Colonic mucosa (tissue), 4 donors: ENCODE data around the gene RPS6KB2. TPM values are rescaled to one million over a fixed set of nuclear protein-coding genes. Genes with fewer than 3 reads are reported as not detected.
A peak's percentile ranks its signal among the peaks of the same experiment; 100 is the strongest.

ENCODE experiments used
- DNase-seq: peaks from one replicate; pipeline ENCODE4 v3.0.0-alpha.2; 2020
- H3K27ac ChIP-seq: fragments of 200-600 bp; one replicate; pipeline ENCODE4 v1.8.0; 2021
- H3K27me3 ChIP-seq: fragments of 200-600 bp; one replicate; pipeline ENCODE4 v1.8.0; 2021
- H3K36me3 ChIP-seq: fragments of 200-600 bp; one replicate; pipeline ENCODE4 v1.8.0; 2021
- H3K4me1 ChIP-seq: fragments of 200-600 bp; one replicate; pipeline ENCODE4 v1.8.0; 2021; ENCODE audit warnings: mild to moderate bottlenecking
- H3K4me3 ChIP-seq: fragments of 200-600 bp; one replicate; pipeline ENCODE4 v1.8.0; 2021
- H3K9ac ChIP-seq, 2 donors: one replicate each; pipeline ENCODE4 v1.7.0; 2013; ENCODE audit warnings: control low read depth in 2 of 2, low read depth in 2 of 2, low read length in 2 of 2
- H3K9me3 ChIP-seq: fragments of 200-600 bp; one replicate; pipeline ENCODE4 v1.8.0; 2021
- intact Hi-C: fragments of 100-400 bp; cut with DNase I; formaldehyde crosslinking; loops from one replicate; pipeline ENCODE4 v1.14.1; 2022
- total RNA-seq, 2 donors: library from RNA; stranded (reverse); fragmentation: NEBNext Ultra II Directional in 1 of 2; extraction: Animal tissue kit (Norgen Biotek cat#: 25700) in 1 of 2; gene quantifications; one replicate each; pipeline ENCODE4 v1.2.1, GENCODE V29; 2021
- TF ChIP-seq, protein P1 (sequence below): fragments of 200-600 bp; IDR thresholded peaks from one replicate; pipeline ENCODE4 v1.8.0; 2022; ENCODE audit warnings: antibody characterized with exemption, mild to moderate bottlenecking
- donor health status: healthy.
- donor health status: DM: no; HTN: no; CAD: no.
- donor health status: DM: no; HTN: no; CAD: no.

RPS6KB2 gene
- total RNA-seq, 2 donors from 2014 or later, result 38.3 to 70.4 TPM

DNA sequence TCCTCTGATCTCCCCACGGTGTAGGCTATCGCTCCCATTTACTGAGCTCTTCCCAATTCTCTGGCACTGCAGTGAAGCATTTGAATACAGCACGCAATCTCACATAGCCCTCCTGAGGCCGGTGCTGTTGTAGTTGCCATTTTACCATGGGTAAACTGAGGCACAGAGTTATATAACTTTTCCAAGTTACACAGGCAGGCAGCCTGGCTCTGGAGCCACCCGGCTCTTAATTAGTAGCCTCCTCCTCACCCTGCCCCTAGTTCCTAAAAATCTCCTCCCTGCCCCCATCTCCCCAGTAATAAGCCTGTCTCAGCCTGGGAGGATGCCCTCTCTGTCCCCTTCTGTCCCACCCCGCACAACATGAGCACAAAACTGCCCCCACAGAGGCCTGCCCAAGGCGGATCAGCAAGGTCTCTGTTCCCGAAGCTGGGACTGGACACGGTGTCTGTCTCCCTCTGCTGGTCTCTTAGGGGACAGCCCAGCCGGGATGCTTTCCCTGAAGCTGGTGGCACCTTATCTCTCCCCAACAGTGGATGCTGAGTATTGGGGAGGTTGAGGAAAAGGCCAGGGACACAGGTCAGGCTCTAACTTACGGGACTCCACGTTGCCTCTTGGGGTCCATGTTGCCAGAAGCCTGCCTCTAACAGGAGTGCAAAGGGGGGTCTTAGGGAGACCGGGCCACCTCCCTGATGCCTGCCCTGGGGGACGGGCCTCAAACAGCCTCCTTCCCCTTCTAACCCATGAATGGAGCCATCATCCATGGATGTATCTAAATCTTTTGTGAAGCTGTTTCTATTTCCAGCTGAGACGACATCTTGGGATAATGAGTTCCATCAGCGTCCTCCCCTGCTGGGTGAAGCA is 45.8 kb upstream of the RPS6KB2 start:
- Histone ChIP-seq H3K9ac (peak overlapping the region in 1 of 2 donors; percentile 55), H3K27ac (no peak overlapping the region), H3K27me3 (no peaks in the 10 kb centered on the region), H3K4me1 (peaks cover 4% of the 10 kb centered on the region), H3K36me3 (no peaks in the 10 kb centered on the region), H3K4me3 (no peak overlapping the region), H3K9me3 (no peaks in the 10 kb centered on the region)
- intact Hi-C loops, result loop anchor here (5.0 kb wide), 2 partner anchors 35 to 115 kb away; partner anchors contain the start of gene GRK2
- peak; percentile 88 for DNase-seq
- TF ChIP-seq, protein P1, sequence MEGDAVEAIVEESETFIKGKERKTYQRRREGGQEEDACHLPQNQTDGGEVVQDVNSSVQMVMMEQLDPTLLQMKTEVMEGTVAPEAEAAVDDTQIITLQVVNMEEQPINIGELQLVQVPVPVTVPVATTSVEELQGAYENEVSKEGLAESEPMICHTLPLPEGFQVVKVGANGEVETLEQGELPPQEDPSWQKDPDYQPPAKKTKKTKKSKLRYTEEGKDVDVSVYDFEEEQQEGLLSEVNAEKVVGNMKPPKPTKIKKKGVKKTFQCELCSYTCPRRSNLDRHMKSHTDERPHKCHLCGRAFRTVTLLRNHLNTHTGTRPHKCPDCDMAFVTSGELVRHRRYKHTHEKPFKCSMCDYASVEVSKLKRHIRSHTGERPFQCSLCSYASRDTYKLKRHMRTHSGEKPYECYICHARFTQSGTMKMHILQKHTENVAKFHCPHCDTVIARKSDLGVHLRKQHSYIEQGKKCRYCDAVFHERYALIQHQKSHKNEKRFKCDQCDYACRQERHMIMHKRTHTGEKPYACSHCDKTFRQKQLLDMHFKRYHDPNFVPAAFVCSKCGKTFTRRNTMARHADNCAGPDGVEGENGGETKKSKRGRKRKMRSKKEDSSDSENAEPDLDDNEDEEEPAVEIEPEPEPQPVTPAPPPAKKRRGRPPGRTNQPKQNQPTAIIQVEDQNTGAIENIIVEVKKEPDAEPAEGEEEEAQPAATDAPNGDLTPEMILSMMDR, result peak; percentile 95

DNA sequence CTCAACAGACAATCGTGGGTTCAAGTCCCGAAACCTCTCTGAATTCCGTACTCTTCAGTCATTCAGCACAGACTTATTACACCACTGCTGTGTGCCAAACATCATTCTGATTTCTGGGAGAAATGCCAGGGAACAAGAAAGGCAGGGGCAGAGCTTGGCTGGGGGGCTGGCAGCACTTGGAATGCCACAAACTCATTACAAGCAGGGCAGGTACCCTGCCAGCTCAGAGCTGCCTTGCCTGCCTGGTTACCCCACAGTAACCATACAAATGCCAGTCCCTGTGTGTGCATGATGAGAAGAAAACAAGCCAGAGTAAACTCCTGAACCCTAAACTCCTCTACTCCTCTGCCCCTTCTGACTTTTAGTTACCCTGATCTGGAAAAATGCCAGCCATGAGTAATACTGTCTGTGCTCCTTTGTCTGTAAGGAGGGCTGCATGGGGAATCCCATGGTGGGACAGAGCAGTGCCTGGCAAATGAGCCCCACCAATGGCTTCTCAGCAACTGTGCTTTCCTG is 43.4 kb upstream of the RPS6KB2 start:
- Histone ChIP-seq H3K27me3 (no peaks in the 10 kb centered on the region), H3K9ac (peak overlapping the region in 1 of 2 donors; percentile 34), H3K4me3 (no peak overlapping the region), H3K36me3 (no peaks in the 10 kb centered on the region), H3K4me1 (no peaks in the 10 kb centered on the region), H3K27ac (no peak overlapping the region), H3K9me3 (no peaks in the 10 kb centered on the region)
- intact Hi-C loops, result loop anchor here (5.0 kb wide), 2 partner anchors 38 to 118 kb away; partner anchors contain the start of gene GRK2
- no peak for DNase-seq
- TF ChIP-seq, protein P1, result no peak

DNA sequence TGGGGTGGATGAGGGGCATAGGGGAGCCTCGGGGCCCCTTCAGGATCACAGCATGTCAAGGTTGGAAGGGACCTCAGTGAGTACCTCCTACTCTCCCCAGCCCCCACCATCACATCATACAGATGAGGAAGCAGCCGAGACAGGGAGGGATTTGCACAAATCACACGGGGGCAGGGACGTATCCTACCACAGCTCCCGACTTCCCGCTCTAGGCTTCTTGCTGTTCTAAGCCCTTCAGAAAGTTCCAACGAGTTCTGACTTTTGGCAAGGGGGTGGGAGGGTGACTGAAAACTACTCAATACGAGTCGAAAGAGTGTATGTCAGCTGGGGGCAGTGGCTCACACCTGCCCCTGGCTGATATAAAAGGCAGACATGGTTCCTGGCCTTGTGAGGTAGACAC is 41.2 kb upstream of the RPS6KB2 start:
- Histone ChIP-seq H3K27ac (no peak overlapping the region), H3K4me1 (no peaks in the 10 kb centered on the region), H3K27me3 (no peaks in the 10 kb centered on the region), H3K36me3 (no peaks in the 10 kb centered on the region), H3K4me3 (no peak overlapping the region), H3K9ac (peak overlapping the region in 1 of 2 donors; percentile 17), H3K9me3 (no peaks in the 10 kb centered on the region)
- TF ChIP-seq, protein P1, result no peak
- no peak for DNase-seq
- intact Hi-C loops, result no loop called here

DNA sequence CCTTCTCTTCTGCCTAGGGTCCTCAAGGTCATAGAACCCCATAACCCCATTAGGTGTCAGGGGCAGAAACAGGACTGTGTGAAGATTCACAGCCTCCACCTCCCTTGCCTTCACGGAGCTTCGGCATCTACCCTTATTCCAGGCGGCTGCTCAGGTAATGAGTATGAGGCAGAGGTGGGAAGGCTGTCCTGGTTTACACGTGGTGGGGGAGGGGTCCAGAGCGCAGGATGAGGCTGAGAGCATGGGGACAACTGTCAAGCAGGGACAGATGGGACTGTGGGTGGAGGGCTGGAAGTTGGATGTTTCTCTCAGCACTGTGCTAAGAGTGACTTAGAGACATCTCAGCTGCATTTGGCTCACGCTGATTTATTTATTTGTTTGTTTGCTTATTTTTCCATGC is 40.8 kb upstream of the RPS6KB2 start:
- intact Hi-C loops, result no loop called here
- H3K4me1 ChIP-seq, result peaks cover 2% of the 10 kb centered on the region
- no peak overlapping the region for H3K9ac ChIP-seq

DNA sequence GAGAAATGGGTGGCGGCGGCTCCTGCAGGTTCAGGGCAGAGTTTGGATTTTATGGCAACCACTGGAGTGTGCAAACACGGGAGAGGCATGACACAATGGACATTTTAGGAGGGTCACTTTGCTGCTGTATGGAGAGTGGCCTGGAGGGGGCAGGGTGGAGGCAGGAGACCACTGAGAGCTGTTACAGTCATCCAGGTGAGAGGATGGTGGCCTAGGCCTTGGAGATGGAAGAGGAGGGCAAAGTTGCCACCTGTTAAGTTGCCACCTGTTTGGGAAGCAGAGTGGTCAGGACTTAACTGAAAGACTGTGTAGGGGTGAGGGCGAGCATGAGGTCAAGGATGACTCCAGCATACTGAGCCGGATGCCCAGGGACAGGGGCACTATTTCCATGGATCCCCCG is 38.8 kb upstream of the RPS6KB2 start:
- intact Hi-C loops, result no loop called here
- Histone ChIP-seq H3K4me1 (peaks cover 5% of the 10 kb centered on the region), H3K4me3 (no peak overlapping the region), H3K27me3 (no peaks in the 10 kb centered on the region), H3K27ac (no peak overlapping the region), H3K36me3 (no peaks in the 10 kb centered on the region), H3K9ac (peak overlapping the region in 1 of 2 donors; percentile 31), H3K9me3 (no peaks in the 10 kb centered on the region)
- TF ChIP-seq, protein P1, result peak; percentile 37
- peak; percentile 83 for DNase-seq

More for the DNA sequence above, 40.8 kb upstream of the RPS6KB2 start:
- H3K27ac ChIP-seq, result no peak overlapping the region
- no peak overlapping the region for H3K4me3 ChIP-seq
- no peaks in the 10 kb centered on the region for H3K27me3 ChIP-seq
- TF ChIP-seq, protein P1, result no peak
- H3K9me3 ChIP-seq, result no peaks in the 10 kb centered on the region
- H3K36me3 ChIP-seq, result no peaks in the 10 kb centered on the region
- DNase-seq, result no peak
